ENCODE results near the gene ZNF41.

Gene ZNF41

DNA sequence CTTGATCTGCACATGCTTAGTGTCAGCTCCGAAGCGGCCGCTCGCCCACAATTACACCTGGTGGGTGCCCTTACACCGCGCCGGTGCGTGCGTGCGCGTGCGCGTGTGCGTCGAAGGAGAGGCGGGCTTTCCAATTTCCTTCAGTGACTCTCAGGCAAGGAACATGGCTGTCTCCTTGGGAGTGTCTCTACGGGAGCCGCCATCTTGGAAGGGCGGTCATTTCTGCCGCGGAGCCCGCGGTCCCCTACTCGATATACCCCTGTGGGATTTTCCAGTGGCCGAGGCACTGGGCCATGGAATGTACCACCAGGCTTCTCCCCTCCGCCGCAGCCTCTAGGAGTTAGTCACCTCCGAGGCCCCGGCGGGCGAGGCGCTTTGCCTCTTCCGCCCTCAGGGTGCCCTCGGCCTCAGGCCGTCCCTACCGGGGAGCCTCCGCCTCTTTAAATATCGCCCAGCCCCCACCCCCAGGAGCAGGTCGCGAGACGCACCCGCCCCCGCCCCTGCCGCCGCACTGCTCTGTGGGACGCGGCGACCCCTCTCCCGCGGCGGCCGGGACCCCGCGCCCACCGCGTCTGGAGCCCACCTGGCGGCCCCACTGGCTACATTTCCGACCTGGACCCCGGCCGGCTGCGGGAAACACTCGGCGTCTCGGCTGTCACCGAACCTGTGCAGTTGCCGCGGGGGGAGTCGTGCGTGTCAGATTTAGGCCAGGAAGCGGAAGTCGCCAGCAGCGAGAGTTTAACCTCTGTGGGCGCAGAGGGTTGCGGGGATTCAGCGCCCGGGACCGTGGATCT is at the start of gene ZNF41:
ZNF41 (minus strand) TSS at position 711 of the 794 bp plus-strand sequence. CDS start 15,741 bp downstream, outside the sequence.
- peak within 1 kb of the TSS; percentile 56 to 76 (median 68) for H3K4me3 ChIP-seq
- peak within 1 kb of the TSS; percentile 87 to 94 (median 92) for H3K9ac ChIP-seq
- H3K4me2 ChIP-seq = peak within 1 kb of the TSS; percentile 49 to 88 (median 80)
- H3K27ac ChIP-seq = peak within 1 kb of the TSS; percentile 88 to 97 (median 91)
- peaks cover 0 to 4% (median 0%) of the 10 kb centered on the region in 11 experiments; a peak in 2 of 22 replicates for H4K20me1 ChIP-seq
- peaks cover 12 to 57% (median 35%) of the 10 kb centered on the region in 11 experiments; a peak in 20 of 22 replicates for H3K27me3 ChIP-seq
- 0 out of 22 replicates have a peak, but pooled peaks cover 0 to 5% (median 0%) of the 10 kb centered on the region in 11 experiments for H3K9me3 ChIP-seq (replicated peaks in 1 of 11)
- H3K4me1 ChIP-seq = peaks cover 25 to 46% (median 34%) of the 10 kb centered on the region in 10 experiments
- no peak for TF ChIP-seq Cebpa-rat (IDR thresholded peaks at IDR 0.05)
- no peaks in the 10 kb centered on the region for H3K36me3 ChIP-seq

GRCh38 chrX:47530049-47530448 is 47.0 kb upstream of the ZNF41 start:
- Histone ChIP-seq H3K36me3 (no peaks in the 10 kb centered on the region), H3K9ac (no peak overlapping the region), H3K9me3 (replicated peaks in 1 of 11) (0 out of 22 replicates have a peak, but pooled peaks cover 0 to 4% (median 0%) of the 10 kb centered on the region in 11 experiments), H3K27me3 (peaks cover 0 to 32% (median 4%) of the 10 kb centered on the region in 11 experiments; a peak in 7 of 22 replicates), H3K4me3 (no peak overlapping the region), H3K4me2 (no peak overlapping the region), H3K27ac (no peak overlapping the region), H4K20me1 (no peaks in the 10 kb centered on the region), H3K4me1 (peaks cover 0 to 7% (median 0%) of the 10 kb centered on the region in 10 experiments; a peak in 1 of 20 replicates)
- TF ChIP-seq Cebpa-rat (IDR thresholded peaks at IDR 0.05) = no peak

- H3K9ac ChIP-seq = no peak overlapping the region
- no peak for TF ChIP-seq Cebpa-rat (IDR thresholded peaks at IDR 0.05)
- no peaks in the 10 kb centered on the region for H3K36me3 ChIP-seq
- peaks cover 0 to 32% (median 4%) of the 10 kb centered on the region in 11 experiments; a peak in 7 of 22 replicates for H3K27me3 ChIP-seq
- H4K20me1 ChIP-seq = no peaks in the 10 kb centered on the region
- H3K9me3 ChIP-seq (replicated peaks in 1 of 11) = 0 out of 22 replicates have a peak, but pooled peaks cover 0 to 4% (median 0%) of the 10 kb centered on the region in 11 experiments
- H3K4me2 ChIP-seq = no peak overlapping the region
- H3K4me1 ChIP-seq = peaks cover 0 to 7% (median 0%) of the 10 kb centered on the region in 10 experiments; a peak in 1 of 20 replicates
- no peak overlapping the region for H3K4me3 ChIP-seq
- no peak overlapping the region for H3K27ac ChIP-seq
These were observed 46.5 kb upstream of the ZNF41 start for GRCh38 chrX:47529548-47529947.

DNA sequence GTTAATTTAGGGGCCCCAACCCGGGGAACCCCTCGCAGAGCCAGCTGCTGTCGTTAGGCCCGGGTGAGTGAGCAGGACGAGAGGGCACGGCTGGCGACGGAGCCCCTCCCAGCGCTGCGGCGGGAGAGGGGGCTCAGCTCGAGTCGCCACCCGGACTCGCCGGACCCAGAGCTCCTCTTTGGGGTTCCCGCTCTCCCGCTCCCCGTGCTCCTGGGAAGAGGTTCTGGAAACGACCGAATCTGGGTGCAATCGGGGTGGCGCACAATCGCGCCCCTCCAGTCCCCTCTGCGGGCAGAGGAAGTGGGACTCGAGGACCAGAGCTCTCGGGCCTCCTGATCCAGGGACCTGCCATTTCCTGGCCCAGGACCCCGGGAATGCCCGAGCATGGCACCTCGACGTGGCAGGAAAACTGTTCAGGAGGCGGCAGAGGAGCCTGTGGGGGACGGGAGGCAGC is 40.7 kb upstream of the ZNF41 start:
- Histone ChIP-seq H3K4me2 (peak overlapping the region; percentile 73 to 88 (median 80)), H3K4me3 (peak overlapping the region; percentile 57 to 71 (median 64)), H3K36me3 (no peaks in the 10 kb centered on the region), H3K27ac (peak overlapping the region in 8 of 11 experiments; percentile 22 to 67 (median 42); a peak in 13 of 22 replicates), H3K4me1 (peaks cover 0 to 4% (median 0%) of the 10 kb centered on the region in 10 experiments; a peak in 1 of 20 replicates), H3K9me3 (replicated peaks in 1 of 11) (peaks cover 13 to 37% (median 20%) of the 10 kb centered on the region in 11 experiments; a peak in 20 of 22 replicates), H3K9ac (peak overlapping the region; percentile 57 to 76 (median 72); a peak in 21 of 22 replicates), H4K20me1 (no peaks in the 10 kb centered on the region), H3K27me3 (peaks cover 3 to 35% (median 13%) of the 10 kb centered on the region in 11 experiments; a peak in 11 of 22 replicates)
- TF ChIP-seq Cebpa-rat (IDR thresholded peaks at IDR 0.05) = no peak

GRCh38 chrX:47523297-47523696 is 40.3 kb upstream of the ZNF41 start:
- Histone ChIP-seq H4K20me1 (no peaks in the 10 kb centered on the region), H3K4me2 (peak overlapping the region; percentile 73 to 88 (median 80); a peak in 20 of 22 replicates), H3K9me3 (replicated peaks in 1 of 11) (peaks cover 13 to 37% (median 20%) of the 10 kb centered on the region in 11 experiments; a peak in 20 of 22 replicates), H3K4me1 (peaks cover 0 to 6% (median 2%) of the 10 kb centered on the region in 10 experiments; a peak in 8 of 20 replicates), H3K9ac (peak overlapping the region; percentile 57 to 76 (median 72); a peak in 18 of 22 replicates), H3K36me3 (no peaks in the 10 kb centered on the region), H3K27ac (peak overlapping the region in 3 of 11 experiments; percentile 41 to 67 (median 53); a peak in 5 of 22 replicates), H3K27me3 (peaks cover 3 to 32% (median 13%) of the 10 kb centered on the region in 11 experiments; a peak in 11 of 22 replicates), H3K4me3 (peak overlapping the region; percentile 57 to 71 (median 64))
- no peak for TF ChIP-seq Cebpa-rat (IDR thresholded peaks at IDR 0.05)

DNA sequence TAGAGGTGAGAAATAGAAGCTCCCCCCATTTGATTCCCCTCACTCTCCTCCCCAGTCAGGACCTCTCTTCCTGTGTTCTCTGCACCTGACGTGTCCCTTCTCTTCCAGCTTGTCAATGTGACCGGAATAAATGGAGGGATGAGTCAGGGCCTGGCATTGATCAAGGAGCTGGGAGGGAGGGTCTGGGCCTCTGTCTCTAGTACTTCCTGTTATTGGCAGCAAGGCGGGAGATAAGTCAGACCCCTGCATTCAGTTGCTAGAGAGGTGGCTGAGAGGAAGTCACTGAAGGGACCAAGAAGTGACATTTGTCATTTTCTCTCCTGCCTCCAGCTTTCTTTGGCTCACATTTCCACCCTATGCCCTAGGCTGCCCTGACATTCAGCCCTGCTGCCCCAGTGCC is 35.1 kb upstream of the ZNF41 start:
- H3K9me3 ChIP-seq (replicated peaks in 1 of 11) = peaks cover 13 to 26% (median 20%) of the 10 kb centered on the region in 11 experiments; a peak in 20 of 22 replicates

DNA sequence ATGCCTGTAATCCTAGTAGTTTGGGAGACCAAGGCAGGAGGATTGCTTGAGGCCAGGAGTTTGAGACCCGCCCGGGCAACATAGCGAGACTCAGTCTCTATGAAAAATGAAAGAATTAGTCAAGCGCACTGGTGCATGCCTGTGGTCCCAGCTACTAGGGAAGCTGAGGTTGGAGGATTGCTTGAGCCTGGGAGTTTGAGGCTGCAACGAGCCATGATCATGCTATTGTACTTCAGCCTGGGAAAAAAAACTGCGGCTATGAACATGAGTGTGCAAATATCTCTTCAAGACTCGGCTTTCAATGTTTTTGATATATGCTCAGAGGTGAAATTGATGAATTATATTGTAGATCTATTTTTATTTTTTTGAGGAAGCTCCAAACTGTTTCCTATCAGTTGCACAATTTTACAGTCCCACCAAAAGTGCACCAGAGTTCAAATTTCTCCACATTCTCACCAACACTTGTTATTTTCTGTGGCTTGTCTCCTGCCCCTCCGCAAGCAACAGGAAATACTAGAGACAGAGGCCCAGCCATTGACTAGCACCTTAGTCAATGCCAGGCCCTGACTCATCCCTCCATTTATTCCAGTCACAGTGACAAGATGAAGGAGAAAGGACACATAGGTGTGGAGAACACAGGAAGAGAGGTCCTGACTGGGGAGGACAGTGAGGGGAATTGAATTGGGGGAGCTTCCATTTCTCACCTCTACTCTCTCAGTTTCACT is 33.1 kb upstream of the ZNF41 start:
- Histone ChIP-seq H4K20me1 (no peaks in the 10 kb centered on the region), H3K27me3 (peaks cover 0 to 23% (median 9%) of the 10 kb centered on the region in 11 experiments; a peak in 12 of 22 replicates), H3K4me2 (peak overlapping the region in 6 of 11 experiments; percentile 19 to 51 (median 40); a peak in 8 of 22 replicates), H3K4me3 (no peak overlapping the region), H3K27ac (peak overlapping the region in 2 of 11 experiments; percentile 15 to 33; a peak in 2 of 22 replicates), H3K9me3 (replicated peaks in 1 of 11) (peaks cover 0 to 7% (median 4%) of the 10 kb centered on the region in 11 experiments; a peak in 15 of 22 replicates), H3K4me1 (peaks cover 8 to 43% (median 16%) of the 10 kb centered on the region in 10 experiments; a peak in 16 of 20 replicates), H3K9ac (no peak overlapping the region), H3K36me3 (no peaks in the 10 kb centered on the region)
- 0 out of 22 replicates have a peak, but pooled peaks of 1 of the 11 experiments have one; percentile 20 for TF ChIP-seq Cebpa-rat (IDR thresholded peaks at IDR 0.05)

More for the DNA sequence above, 35.1 kb upstream of the ZNF41 start:
- no peak for TF ChIP-seq Cebpa-rat (IDR thresholded peaks at IDR 0.05)
- Histone ChIP-seq H3K9ac (no peak overlapping the region), H3K4me3 (no peak overlapping the region), H3K27me3 (peaks cover 3 to 31% (median 11%) of the 10 kb centered on the region in 11 experiments; a peak in 13 of 22 replicates), H3K27ac (no peak overlapping the region), H3K4me1 (peaks cover 8 to 39% (median 13%) of the 10 kb centered on the region in 10 experiments; a peak in 16 of 20 replicates), H4K20me1 (no peaks in the 10 kb centered on the region), H3K36me3 (no peaks in the 10 kb centered on the region), H3K4me2 (peak overlapping the region in 3 of 11 experiments; percentile 1 to 20 (median 9); a peak in 1 of 22 replicates)

All from BLaER1 treated with 17β-estradiol and CSF1 and Interleukin-3, amounts not matched to agents 10 nM and 100 nM (cell line).